PC-3 (cell line): Measurements from ENCODE around the gene FBN2. TPM values are rescaled to one million over a fixed set of nuclear protein-coding genes. Genes with fewer than 3 reads are reported as not detected.

Experiments
- ATAC-seq: fragments of 200-7000 bp; cut with Tn5 transposase; 2 replicates; pipeline ENCODE4 v1.9.1; 2020; ENCODE audit warnings: mild to moderate bottlenecking, moderate library complexity
- BruUV-seq: library from RNA; stranded (reverse); fragments of 400-500 nt; replicated peaks from 2 replicates; lab custom pipeline; 2021; lab: Mats Ljungman, UMichigan
- CTCF ChIA-PET: fragments of 300-600 bp; sonication (Branson Sonifier 250); formaldehyde crosslinking; loops from one replicate; lab custom pipeline; 2022; ENCODE audit warnings: antibody characterized with exemption; lab: Charles Lee
- POLR2A ChIA-PET: fragments of 300-600 bp; sonication (Branson Sonifier 250); formaldehyde crosslinking; loops from one replicate; lab custom pipeline; 2022; ENCODE audit warnings: antibody characterized with exemption; ENCODE audit not compliant: unreplicated experiment; lab: Charles Lee
- DNase-seq: peaks from one replicate; pipeline ENCODE4 v3.0.0-alpha.2; 2015
- H2AFZ ChIP-seq: fragments of 300-600 bp; sonication (generic); 2 replicates; pipeline ENCODE4 v1.6.0; 2016; ENCODE audit warnings: antibody characterized with exemption, low read length
- H3F3A ChIP-seq: fragments of 300-600 bp; sonication (generic); one replicate; pipeline ENCODE4 v1.6.0; 2017; ENCODE audit warnings: antibody characterized with exemption, low read length, control low read depth, mild to moderate bottlenecking; ENCODE audit not compliant: unreplicated experiment
- H3K27ac ChIP-seq: fragments of 300-600 bp; sonication (generic); 2 replicates; pipeline ENCODE4 v1.5.1; 2016; ENCODE audit warnings: mild to moderate bottlenecking, low read length
- H3K27me3 ChIP-seq: fragments of 300-600 bp; sonication (generic); 2 replicates; pipeline ENCODE4 v1.6.1; 2016; ENCODE audit warnings: low read length, mixed read lengths
- H3K36me3 ChIP-seq: fragments of 300-600 bp; sonication (generic); 2 replicates; pipeline ENCODE4 v1.6.1; 2016; ENCODE audit warnings: low read depth, mixed run types, low read length, mixed read lengths
- H3K4me1 ChIP-seq: fragments of 300-600 bp; sonication (generic); 2 replicates; pipeline ENCODE4 v1.5.1; 2016; ENCODE audit warnings: low read length; ENCODE audit not compliant: insufficient read depth
- H3K4me2 ChIP-seq: fragments of 300-600 bp; sonication (generic); 2 replicates; pipeline ENCODE4 v1.6.0; 2016; ENCODE audit warnings: low read length
- H3K4me3 ChIP-seq: fragments of 300-600 bp; sonication (generic); 2 replicates; pipeline ENCODE4 v1.5.1; 2016; ENCODE audit warnings: mild to moderate bottlenecking, low read length, mixed read lengths
- H3K79me2 ChIP-seq: fragments of 300-600 bp; sonication (generic); 2 replicates; pipeline ENCODE4 v1.6.1; 2017; ENCODE audit warnings: low read length, mixed read lengths
- H3K9ac ChIP-seq: fragments of 300-600 bp; sonication (generic); 2 replicates; pipeline ENCODE4 v1.6.0; 2016; ENCODE audit warnings: mild to moderate bottlenecking, low read length
- H3K9me2 ChIP-seq: fragments of 300-600 bp; sonication (generic); replicated peaks from 2 replicates; pipeline ENCODE4 v1.6.1; 2016; ENCODE audit warnings: mixed run types, low read length, mixed read lengths
- H3K9me3 ChIP-seq: fragments of 300-600 bp; sonication (generic); 2 replicates; pipeline ENCODE4 v1.6.1; 2016; ENCODE audit warnings: low read length, mixed read lengths
- H4K20me1 ChIP-seq: fragments of 300-600 bp; sonication (generic); 2 replicates; pipeline ENCODE4 v1.6.1; 2016; ENCODE audit warnings: low read length, mixed read lengths
- EZH2 ChIP-seq: fragments of 300-600 bp; sonication (generic); IDR thresholded peaks from one replicate; pipeline ENCODE4 v1.6.1; 2017; ENCODE audit warnings: antibody characterized with exemption, mild to moderate bottlenecking, low read length; ENCODE audit not compliant: unreplicated experiment
- EZH2phosphoT487 ChIP-seq: fragments of 300-600 bp; sonication (generic); IDR thresholded peaks from 2 replicates; pipeline ENCODE4 v1.6.1; 2018; ENCODE audit warnings: mild to moderate bottlenecking, antibody characterized with exemption, low read length, borderline replicate concordance
- intact Hi-C: fragments of 100-400 bp; cut with micrococcal nuclease; formaldehyde crosslinking; loops from 2 replicates; pipeline ENCODE4 v1.9.0; 2023
- total RNA-seq: library from RNA; depleted of rRNA; stranded (reverse); fragments of >200 nt; gene quantifications from 2 replicates; pipeline ENCODE4 v1.2.3, GENCODE V29; 2014
- TF ChIP-seq, protein P1 (sequence below): fragments of 300-600 bp; sonication (generic); conservative IDR thresholded peaks from 2 replicates; pipeline ENCODE4 v1.5.1; 2017; ENCODE audit warnings: antibody characterized with exemption, low read depth, mild to moderate bottlenecking, low read length

FBN2 gene
- total RNA-seq, 1 experiment from 2014 or later: 45.2 TPM

DNA sequence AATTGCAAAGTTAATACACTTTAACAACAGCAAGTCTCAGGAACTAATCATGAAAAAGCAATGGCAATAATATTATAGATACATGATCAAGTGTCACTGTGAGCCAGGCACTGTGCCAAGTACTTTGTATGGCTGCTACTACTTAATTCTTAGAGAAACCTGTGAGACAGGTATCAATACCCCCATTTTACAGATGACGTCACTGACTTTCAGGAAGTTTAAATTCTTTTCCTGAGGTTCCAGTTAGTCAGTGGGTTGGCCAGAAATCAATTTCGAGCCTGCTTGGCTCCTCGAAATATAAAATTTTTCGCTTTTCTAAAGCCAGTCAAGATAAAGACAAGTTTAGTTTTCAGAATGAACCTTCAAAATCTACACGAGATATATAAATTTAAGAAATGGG lies 324.2 kb downstream of the FBN2 start:
- Histone ChIP-seq H3K9me3 (no peaks in the 10 kb centered on the region), H3K9ac (no peak overlapping the region), H4K20me1 (no peaks in the 10 kb centered on the region), H2AFZ (no peak overlapping the region), H3K36me3 (no peaks in the 10 kb centered on the region), H3K4me2 (peak overlapping the region; percentile 27; the same call in 1 of the 2 replicates), H3K4me1 (peaks cover 13% of the 10 kb centered on the region), H3K27me3 (no peaks in the 10 kb centered on the region), H3K9me2 (no peaks in the 10 kb centered on the region), H3K27ac (no peak overlapping the region), H3K79me2 (no peaks in the 10 kb centered on the region), H3F3A (no peaks in the 10 kb centered on the region), H3K4me3 (no peak overlapping the region)
- ChIA-PET POLR2A (no interaction called here), CTCF (no interaction called here)
- intact Hi-C loops: loop anchor here (1.0 to 5.0 kb wide), 6 partner anchors 133 to 1553 kb away; no protein-coding TSS in a partner anchor
- no TSS peak for BruUV-seq
- DNase-seq (peak; percentile 26), ATAC-seq (no peak)
- TF ChIP-seq, protein P1, sequence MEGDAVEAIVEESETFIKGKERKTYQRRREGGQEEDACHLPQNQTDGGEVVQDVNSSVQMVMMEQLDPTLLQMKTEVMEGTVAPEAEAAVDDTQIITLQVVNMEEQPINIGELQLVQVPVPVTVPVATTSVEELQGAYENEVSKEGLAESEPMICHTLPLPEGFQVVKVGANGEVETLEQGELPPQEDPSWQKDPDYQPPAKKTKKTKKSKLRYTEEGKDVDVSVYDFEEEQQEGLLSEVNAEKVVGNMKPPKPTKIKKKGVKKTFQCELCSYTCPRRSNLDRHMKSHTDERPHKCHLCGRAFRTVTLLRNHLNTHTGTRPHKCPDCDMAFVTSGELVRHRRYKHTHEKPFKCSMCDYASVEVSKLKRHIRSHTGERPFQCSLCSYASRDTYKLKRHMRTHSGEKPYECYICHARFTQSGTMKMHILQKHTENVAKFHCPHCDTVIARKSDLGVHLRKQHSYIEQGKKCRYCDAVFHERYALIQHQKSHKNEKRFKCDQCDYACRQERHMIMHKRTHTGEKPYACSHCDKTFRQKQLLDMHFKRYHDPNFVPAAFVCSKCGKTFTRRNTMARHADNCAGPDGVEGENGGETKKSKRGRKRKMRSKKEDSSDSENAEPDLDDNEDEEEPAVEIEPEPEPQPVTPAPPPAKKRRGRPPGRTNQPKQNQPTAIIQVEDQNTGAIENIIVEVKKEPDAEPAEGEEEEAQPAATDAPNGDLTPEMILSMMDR: no peak
- no peak for TF ChIP-seq EZH2
- TF ChIP-seq EZH2phosphoT487: no peak

GRCh38 chr5:128213340-128213739 lies 324.7 kb downstream of the FBN2 start:
- Histone ChIP-seq H2AFZ (no peak overlapping the region), H3F3A (no peaks in the 10 kb centered on the region), H3K36me3 (no peaks in the 10 kb centered on the region), H3K4me2 (peak overlapping the region; percentile 27; the same call in 1 of the 2 replicates), H3K79me2 (no peaks in the 10 kb centered on the region), H4K20me1 (no peaks in the 10 kb centered on the region), H3K4me3 (no peak overlapping the region), H3K27me3 (no peaks in the 10 kb centered on the region), H3K4me1 (peaks cover 13% of the 10 kb centered on the region), H3K9me3 (no peaks in the 10 kb centered on the region), H3K9ac (no peak overlapping the region), H3K9me2 (no peaks in the 10 kb centered on the region), H3K27ac (no peak overlapping the region)
- peak; percentile 53 for ATAC-seq
- peak; percentile 84 for DNase-seq
- intact Hi-C loops: loop anchor here (1.0 to 5.0 kb wide), 6 partner anchors 134 to 1554 kb away; no protein-coding TSS in a partner anchor
- TF ChIP-seq, protein P1: peak; percentile 97
- no peak for TF ChIP-seq EZH2phosphoT487
- CTCF ChIA-PET: no interaction called here
- no TSS peak for BruUV-seq
- POLR2A ChIA-PET: no interaction called here

- no peaks in the 10 kb centered on the region for H3K79me2 ChIP-seq
- ChIA-PET POLR2A (no interaction called here), CTCF (no interaction called here)
- H3K4me3 ChIP-seq: no peak overlapping the region
- no peaks in the 10 kb centered on the region for H3K27me3 ChIP-seq
- no TSS peak for BruUV-seq
- H3K4me1 ChIP-seq: peaks cover 9% of the 10 kb centered on the region
- no peaks in the 10 kb centered on the region for H4K20me1 ChIP-seq
- H3K36me3 ChIP-seq: no peaks in the 10 kb centered on the region
- H3K9ac ChIP-seq: no peak overlapping the region
- H3F3A ChIP-seq: no peaks in the 10 kb centered on the region
- ATAC-seq (no peak), DNase-seq (no peak)
- no peaks in the 10 kb centered on the region for H3K9me3 ChIP-seq
- H3K4me2 ChIP-seq: no peak overlapping the region
- TF ChIP-seq EZH2phosphoT487 (no peak), EZH2 (no peak)
- TF ChIP-seq, protein P1: no peak
- intact Hi-C loops: loop anchor here (2.0 to 5.0 kb wide), 4 partner anchors 135 to 1555 kb away; no protein-coding TSS in a partner anchor
- no peaks in the 10 kb centered on the region for H3K9me2 ChIP-seq
- no peak overlapping the region for H2AFZ ChIP-seq
- H3K27ac ChIP-seq: no peak overlapping the region
Observed at GRCh38 chr5:128212191-128212806, 325.7 kb downstream of the FBN2 start.
